Ovary (tissue), 3 donors: ENCODE results near the gene MCUB.
"Not testable (repeated sequence)": the region's sequence is repeated elsewhere in the genome, so short reads cannot be mapped to it uniquely, and the experiment has no call there.

Source experiments
- CTCF ChIP-seq, 3 donors: fragments of 450-650 bp in 2 of 3; fragments of 200-600 bp in 1 of 3; IDR thresholded peaks; one replicate each; pipeline versions ENCODE4 v1.5.1 to v1.8.0; 2016 to 2022; ENCODE audit warnings: antibody characterized with exemption in 3 of 3, mild to moderate bottlenecking in 1 of 3
- POLR2A ChIP-seq: fragments of 450-650 bp; IDR thresholded peaks from one replicate; pipeline ENCODE4 v1.6.1; 2017; ENCODE audit warnings: antibody characterized with exemption, mild to moderate bottlenecking, moderate library complexity
- donor health status: DM: no; HTN: no; CAD: no.

DNA sequence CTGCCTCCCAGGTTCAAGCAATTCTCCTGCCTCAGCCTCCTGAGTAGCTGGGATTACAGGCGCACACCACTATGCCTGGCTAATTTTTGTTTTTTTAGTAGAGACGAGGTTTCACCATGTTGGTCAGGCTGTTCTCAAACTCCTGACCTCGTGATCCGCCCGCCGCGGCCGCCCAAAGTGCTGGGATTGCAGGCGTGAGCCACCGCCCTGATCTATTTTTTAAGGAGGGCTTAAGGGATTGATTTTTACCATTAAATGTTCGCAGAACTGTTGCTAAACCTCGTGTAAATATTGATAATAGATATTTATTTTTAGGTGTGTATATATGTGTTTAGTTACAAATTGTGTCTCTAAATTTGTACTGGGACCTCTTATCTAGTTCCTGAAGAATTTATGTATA, 46.7 kb upstream of the MCUB start:
- TF ChIP-seq CTCF (IDR thresholded peaks at IDR 0.05); POLR2A: not testable (repeated sequence)
